Measurements from ENCODE around the gene SPAG9. TPM values are rescaled to one million over a fixed set of nuclear protein-coding genes. Genes with fewer than 3 reads are reported as not detected.
"Not testable (repeated sequence)": the region's sequence is repeated elsewhere in the genome, so short reads cannot be mapped to it uniquely, and the experiment has no call there.

SPAG9 gene
- total and polyA plus RNA-seq, 2 experiments from 2014 or later: 12.1 to 66.2 TPM

GRCh38 chr17:51132964-51133319 lies 12.3 kb upstream of the SPAG9 start:
- Histone ChIP-seq H3K4me3 (no peak overlapping the region), H3K4me1 (ENCODE audit: low read depth) (no peaks in the 10 kb centered on the region), H3K27me3 (no peaks in the 10 kb centered on the region), H3K36me3 (no peaks in the 10 kb centered on the region), H3K27ac (no peak overlapping the region), H3K9me3 (ENCODE audit: low read depth) (no peaks in the 10 kb centered on the region)
- TF ChIP-seq, protein P1, sequence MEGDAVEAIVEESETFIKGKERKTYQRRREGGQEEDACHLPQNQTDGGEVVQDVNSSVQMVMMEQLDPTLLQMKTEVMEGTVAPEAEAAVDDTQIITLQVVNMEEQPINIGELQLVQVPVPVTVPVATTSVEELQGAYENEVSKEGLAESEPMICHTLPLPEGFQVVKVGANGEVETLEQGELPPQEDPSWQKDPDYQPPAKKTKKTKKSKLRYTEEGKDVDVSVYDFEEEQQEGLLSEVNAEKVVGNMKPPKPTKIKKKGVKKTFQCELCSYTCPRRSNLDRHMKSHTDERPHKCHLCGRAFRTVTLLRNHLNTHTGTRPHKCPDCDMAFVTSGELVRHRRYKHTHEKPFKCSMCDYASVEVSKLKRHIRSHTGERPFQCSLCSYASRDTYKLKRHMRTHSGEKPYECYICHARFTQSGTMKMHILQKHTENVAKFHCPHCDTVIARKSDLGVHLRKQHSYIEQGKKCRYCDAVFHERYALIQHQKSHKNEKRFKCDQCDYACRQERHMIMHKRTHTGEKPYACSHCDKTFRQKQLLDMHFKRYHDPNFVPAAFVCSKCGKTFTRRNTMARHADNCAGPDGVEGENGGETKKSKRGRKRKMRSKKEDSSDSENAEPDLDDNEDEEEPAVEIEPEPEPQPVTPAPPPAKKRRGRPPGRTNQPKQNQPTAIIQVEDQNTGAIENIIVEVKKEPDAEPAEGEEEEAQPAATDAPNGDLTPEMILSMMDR (IDR thresholded peaks at IDR 0.05; ENCODE audit: low read depth, low read length): no peak
- peak in 1 of 2 donors; percentile 13 for DNase-seq (ENCODE audit: low read depth in 1 of 2, low spot score in 1 of 2)

- peak in 1 of 2 donors; percentile 22 for DNase-seq (ENCODE audit: low read depth in 1 of 2, low spot score in 1 of 2)
- H3K4me3 ChIP-seq: no peak overlapping the region
- no peak overlapping the region for H3K27ac ChIP-seq
- no peaks in the 10 kb centered on the region for H3K27me3 ChIP-seq
- TF ChIP-seq, protein P1 (IDR thresholded peaks at IDR 0.05; ENCODE audit: low read depth, low read length): no peak
- H3K9me3 ChIP-seq (ENCODE audit: low read depth): no peaks in the 10 kb centered on the region
- H3K36me3 ChIP-seq: no peaks in the 10 kb centered on the region
- H3K4me1 ChIP-seq (ENCODE audit: low read depth): no peaks in the 10 kb centered on the region
These were observed 7.4 kb upstream of the SPAG9 start for GRCh38 chr17:51128076-51128475.

GRCh38 chr17:51124640-51125503 lies 4.2 kb upstream of the SPAG9 start:
- H3K4me3 ChIP-seq: no peak overlapping the region
- H3K27ac ChIP-seq: no peak overlapping the region
- H3K4me1 ChIP-seq (ENCODE audit: low read depth): no peaks in the 10 kb centered on the region
- no peak for DNase-seq (ENCODE audit: low read depth in 1 of 2, low spot score in 1 of 2)
- TF ChIP-seq, protein P1 (IDR thresholded peaks at IDR 0.05; ENCODE audit: low read depth, low read length): no peak
- no peaks in the 10 kb centered on the region for H3K27me3 ChIP-seq
- H3K36me3 ChIP-seq: no peaks in the 10 kb centered on the region
- H3K9me3 ChIP-seq (ENCODE audit: low read depth): no peaks in the 10 kb centered on the region

GRCh38 chr17:51122473-51123115 lies 1.9 kb upstream of the SPAG9 start:
- H3K4me1 ChIP-seq (ENCODE audit: low read depth); H3K27ac ChIP-seq; DNase-seq (ENCODE audit: low read depth in 1 of 2, low spot score in 1 of 2); H3K9me3 ChIP-seq (ENCODE audit: low read depth); H3K36me3 ChIP-seq; H3K27me3 ChIP-seq; H3K4me3 ChIP-seq: not testable (repeated sequence)

- peaks cover 9% of the 10 kb centered on the region for H3K4me1 ChIP-seq (ENCODE audit: low read depth)
- H3K9me3 ChIP-seq (ENCODE audit: low read depth): no peaks in the 10 kb centered on the region
- TF ChIP-seq, protein P1 (IDR thresholded peaks at IDR 0.05; ENCODE audit: low read depth, low read length): no peak
- no peaks in the 10 kb centered on the region for H3K27me3 ChIP-seq
- H3K36me3 ChIP-seq: no peaks in the 10 kb centered on the region
- H3K27ac ChIP-seq: peak overlapping the region; percentile 98
- peak overlapping the region; percentile 48 for H3K4me3 ChIP-seq
- DNase-seq (ENCODE audit: low read depth in 1 of 2, low spot score in 1 of 2): peak; percentile 71 to 93
These were observed 1.2 kb upstream of the SPAG9 start for GRCh38 chr17:51121620-51122472.
